HepG2 (cell line): ENCODE data around the gene CATSPERD. TPM values are rescaled to one million over a fixed set of nuclear protein-coding genes. Genes with fewer than 3 reads are reported as not detected.

ENCODE experiments used
- ATAC-seq: fragments of 200-7000 bp; cut with Tn5 transposase; 3 replicates; pipeline ENCODE4 v1.9.1; 2020; ENCODE audit warnings: mild to moderate bottlenecking, moderate library complexity
- BruUV-seq: library from RNA; stranded (reverse); fragments of 400-500 nt; replicated peaks from 2 replicates; lab custom pipeline; 2021; lab: Mats Ljungman, UMichigan
- CTCF ChIA-PET: fragments of 300-600 bp; formaldehyde crosslinking; extraction: SDS; loops from one replicate; lab custom pipeline; 2021; ENCODE audit warnings: low total read pairs, inconsistent platforms, low intra/inter-chr PET ratio; lab: Yijun Ruan, JAX
- POLR2A ChIA-PET: fragments of 350-600 bp; sonication (Branson Sonifier 250); formaldehyde crosslinking; loops from one replicate; lab custom pipeline; 2020; ENCODE audit warnings: antibody characterized with exemption, inconsistent platforms; lab: Yijun Ruan, JAX
- DNase-seq: peaks from one replicate; pipeline ENCODE4 v3.0.0-alpha.2; 2015; ENCODE audit warnings: low spot score
- FAIRE-seq: peaks from 3 replicates; lab custom pipeline; 2011; peaks lifted over from hg19 to GRCh38; lab: Jason Lieb, UNC
- H2AFZ ChIP-seq: one replicate; pipeline ENCODE4 v1.6.1; 2011; ENCODE audit warnings: low read length, inconsistent platforms
- H3K27ac ChIP-seq: fragments of 300-600 bp; 3 replicates; pipeline ENCODE4 v1.8.0; 2011; ENCODE audit warnings: mixed run types, mild to moderate bottlenecking, mixed read lengths, low read length, inconsistent platforms; ENCODE audit not compliant: insufficient read depth; ENCODE audit errors: extremely low read length
- H3K27me3 ChIP-seq, 2 experiments: fragments of 200-600 bp in 1 of 2; 2 replicates in 1 of 2; 3 replicates in 1 of 2; pipeline versions ENCODE4 v1.6.0 to v1.8.0; 2011; ENCODE audit warnings: low read length in 2 of 2, mild to moderate bottlenecking in 2 of 2, moderate library complexity in 2 of 2, inconsistent platforms in 1 of 2; ENCODE audit not compliant: insufficient read depth in 2 of 2, control insufficient read depth in 1 of 2
- H3K36me3 ChIP-seq, 2 experiments: fragments of 200-600 bp in 1 of 2; replicated peaks in 1 of 2; 2 replicates in 1 of 2; 3 replicates in 1 of 2; pipeline versions ENCODE4 v1.5.1 to v1.8.0; 2011; ENCODE audit warnings: low read length in 2 of 2, inconsistent platforms in 1 of 2; ENCODE audit not compliant: insufficient read depth in 2 of 2, control insufficient read depth in 1 of 2
- H3K4me1 ChIP-seq: 2 replicates; pipeline ENCODE4 v1.5.1; 2012; ENCODE audit warnings: low read length, inconsistent platforms; ENCODE audit not compliant: insufficient read depth
- H3K4me2 ChIP-seq: 2 replicates; pipeline ENCODE4 v1.6.0; 2011; ENCODE audit warnings: low read depth, low read length, inconsistent platforms
- H3K4me3 ChIP-seq, 3 experiments: fragments of 200-600 bp in 1 of 3; sonication (generic), shearing (Covaris generic) in 1 of 3; replicated peaks in 1 of 3; 2 replicates each; pipeline ENCODE4 v1.5.1; 2011 to 2016; ENCODE audit warnings: low read length in 3 of 3, inconsistent platforms in 2 of 3, low read depth in 2 of 3, mild to moderate bottlenecking in 2 of 3, control low read depth in 1 of 3, mixed read lengths in 1 of 3; ENCODE audit not compliant: insufficient read depth in 1 of 3
- H3K79me2 ChIP-seq: one replicate; pipeline ENCODE4 v1.6.1; 2011; ENCODE audit warnings: low read length, inconsistent platforms; ENCODE audit not compliant: insufficient read depth
- H3K9ac ChIP-seq: 2 replicates; pipeline ENCODE4 v1.6.0; 2011; ENCODE audit warnings: mild to moderate bottlenecking, low read depth, low read length, inconsistent platforms; ENCODE audit not compliant: insufficient read depth
- H3K9me3 ChIP-seq: 2 replicates; pipeline ENCODE4 v1.5.1; 2012; ENCODE audit warnings: mild to moderate bottlenecking, low read length
- H4K20me1 ChIP-seq: 2 replicates; pipeline ENCODE4 v1.6.0; 2011; ENCODE audit warnings: inconsistent platforms, mild to moderate bottlenecking, low read length, moderate library complexity; ENCODE audit not compliant: insufficient read depth
- KDM5A ChIP-seq: fragments of 200-600 bp; sonication (generic); IDR thresholded peaks from 2 replicates; pipeline ENCODE4 v1.7.0; 2018; ENCODE audit warnings: antibody characterized with exemption, mild to moderate bottlenecking, low read length, borderline replicate concordance
- LRRFIP1 ChIP-seq: sonication (generic); formaldehyde crosslinking; conservative IDR thresholded peaks from 2 replicates; pipeline ENCODE4 v1.4.0; 2020; ENCODE audit warnings: missing genetic modification reagents
- PAWR ChIP-seq: sonication (generic); formaldehyde crosslinking; IDR thresholded peaks from 2 replicates; pipeline ENCODE4 v1.4.0; 2020; ENCODE audit warnings: missing genetic modification reagents, mild to moderate bottlenecking, borderline replicate concordance
- ZNF564 ChIP-seq: sonication (generic); formaldehyde crosslinking; IDR thresholded peaks from 2 replicates; pipeline ENCODE4 v1.8.1; 2023; ENCODE audit warnings: mild to moderate bottlenecking, missing genetic modification reagents
- ZNF607 ChIP-seq: sonication (generic); formaldehyde crosslinking; IDR thresholded peaks from 2 replicates; pipeline ENCODE4 v1.5.1; 2020; ENCODE audit warnings: missing genetic modification reagents, mild to moderate bottlenecking, borderline replicate concordance
- ZNF775 ChIP-seq: sonication (generic); formaldehyde crosslinking; IDR thresholded peaks from 2 replicates; pipeline ENCODE4 v1.4.0; 2020; ENCODE audit warnings: missing genetic modification reagents, mild to moderate bottlenecking, moderate library complexity, borderline replicate concordance
- WGBS: methylation state at CpG from one replicate; pipeline ENCODE4 v1.1.6; 2017; ENCODE audit warnings: low lambda C conversion rate; 5-methylcytosine and 5-hydroxymethylcytosine counted together
- in situ Hi-C: cut with HindIII; loops from 2 replicates; pipeline ENCODE4 v1.10.0; 2017; ENCODE audit warnings: low pct_unique_long_range_greater_than_20kb; ENCODE audit not compliant: extremely low pct_ligation_motif_present
- intact Hi-C: fragments of 100-400 bp; cut with micrococcal nuclease; formaldehyde crosslinking; loops from one replicate; pipeline ENCODE4 v1.10.0; 2022; ENCODE audit not compliant: unreplicated experiment
- polyA plus RNA-seq, 8 experiments: library from polyadenylated mRNA; depleted of rRNA in 3 of 8; stranded (reverse) in 7 of 8; unstranded in 1 of 8; fragments of >200 nt; fragmentation: Illumina TruSeq in 4 of 8; extraction: Trizol in 4 of 8; gene quantifications; 2 replicates each; pipeline versions ENCODE4 v1.2.1 to v1.2.3, GENCODE V29; 2011 to 2016; ENCODE audit warnings: low read depth in 4 of 8, missing spikeins in 1 of 8, mixed read lengths in 1 of 8; ENCODE audit not compliant: insufficient read depth in 1 of 8
- total RNA-seq, 5 experiments: library from RNA; depleted of rRNA; stranded (reverse); fragments of >200 nt; fragmentation: Illumina TruSeq; extraction: Trizol; gene quantifications; 2 replicates each; pipeline ENCODE4 v1.2.3, GENCODE V29; 2016; ENCODE audit warnings: low read depth in 1 of 5

The CATSPERD gene
- total and polyA plus RNA-seq, 2 of the 13 experiments (the other 11 are each of a cell fraction or from before 2014, with no cell fraction given): 0.04 TPM; not detected in 1

- Histone ChIP-seq H3K4me2 (no peak overlapping the region), H3K4me1 (peaks cover 34% of the 10 kb centered on the region), H3K4me3 (no peak overlapping the region), H3K27ac (no peak overlapping the region), H4K20me1 (peaks cover 24% of the 10 kb centered on the region), H2AFZ (no peak overlapping the region), H3K27me3 (no peaks in the 10 kb centered on the region), H3K9ac (no peak overlapping the region), H3K79me2 (peaks cover 32% of the 10 kb centered on the region), H3K36me3 (peaks cover 34 to 69% of the 10 kb centered on the region in 2 experiments), H3K9me3 (no peaks in the 10 kb centered on the region)
- FAIRE-seq (no peak), ATAC-seq (no peak), DNase-seq (no peak)
- intact Hi-C loops: no loop called here
- 96% methylated on average over 6 of the region's 9 CpGs for WGBS
- ChIA-PET POLR2A (interaction anchor here (3.4 kb wide), 1 partner anchor 23 kb away, joined by 13 read pairs; the partner anchor contains the start of gene RPL36), CTCF (no interaction called here)
- no TSS peak for BruUV-seq
- in situ Hi-C loops: no loop called here
- TF ChIP-seq LRRFIP1 (CRISPR knock-in tag): no peak
- no peak for TF ChIP-seq ZNF564 (CRISPR knock-in tag)
- TF ChIP-seq KDM5A: no peak
- no peak for TF ChIP-seq ZNF607 (CRISPR knock-in tag)
- TF ChIP-seq PAWR (CRISPR knock-in tag): no peak
- no peak for TF ChIP-seq ZNF775
Observed at GRCh38 chr19:5713228-5713627, 7.2 kb upstream of the CATSPERD start.
